ENCODE data around the gene CNTNAP3B.
"Not testable (repeated sequence)": the region's sequence is repeated elsewhere in the genome, so short reads cannot be mapped to it uniquely, and the experiment has no call there.

Gene CNTNAP3B

GRCh38 chr9:41977965-41978600, 151.1 kb downstream of the CNTNAP3B start:
- DNase-seq (ENCODE audit: low read depth in 4 of 4, low spot score in 1 of 4) = not testable (repeated sequence)

- DNase-seq (ENCODE audit: low read depth in 4 of 4, low spot score in 1 of 4) = not testable (repeated sequence)
Observed at GRCh38 chr9:41974906-41975305, 154.3 kb downstream of the CNTNAP3B start.

- not testable (repeated sequence) for DNase-seq (ENCODE audit: low read depth in 4 of 4, low spot score in 1 of 4)
Observed at GRCh38 chr9:41953007-41953406, 176.2 kb downstream of the CNTNAP3B start.

- DNase-seq (ENCODE audit: low read depth in 4 of 4, low spot score in 1 of 4) = not testable (repeated sequence)
Observed at GRCh38 chr9:41941738-41942137, 187.5 kb downstream of the CNTNAP3B start.

- not testable (repeated sequence) for DNase-seq (ENCODE audit: low read depth in 4 of 4, low spot score in 1 of 4)
Observed at GRCh38 chr9:41938143-41938542, 191.1 kb downstream of the CNTNAP3B start.

- DNase-seq (ENCODE audit: low read depth in 4 of 4, low spot score in 1 of 4) = not testable (repeated sequence)
Observed at GRCh38 chr9:41935727-41936126, 193.5 kb downstream of the CNTNAP3B start.

GRCh38 chr9:41929172-41929571, 200.1 kb downstream of the CNTNAP3B start:
- DNase-seq (ENCODE audit: low read depth in 4 of 4, low spot score in 1 of 4) = not testable (repeated sequence)

GRCh38 chr9:41917374-41917773, 211.9 kb downstream of the CNTNAP3B start:
- DNase-seq (ENCODE audit: low read depth in 4 of 4, low spot score in 1 of 4) = not testable (repeated sequence)

GRCh38 chr9:41905488-41905887, 223.7 kb downstream of the CNTNAP3B start:
- not testable (repeated sequence) for DNase-seq (ENCODE audit: low read depth in 4 of 4, low spot score in 1 of 4)

GRCh38 chr9:41902762-41903161, 226.5 kb downstream of the CNTNAP3B start:
- DNase-seq (ENCODE audit: low read depth in 4 of 4, low spot score in 1 of 4) = not testable (repeated sequence)

- not testable (repeated sequence) for DNase-seq (ENCODE audit: low read depth in 4 of 4, low spot score in 1 of 4)
Observed at GRCh38 chr9:41898720-41899343, 230.4 kb downstream of the CNTNAP3B start.

- not testable (repeated sequence) for DNase-seq (ENCODE audit: low read depth in 4 of 4, low spot score in 1 of 4)
Observed at GRCh38 chr9:41874557-41874956, 254.7 kb downstream of the CNTNAP3B start.

- not testable (repeated sequence) for DNase-seq (ENCODE audit: low read depth in 4 of 4, low spot score in 1 of 4)
Observed at GRCh38 chr9:41855422-41855821, 273.8 kb downstream of the CNTNAP3B start.

GRCh38 chr9:41851848-41852740, 277.1 kb downstream of the CNTNAP3B start:
- not testable (repeated sequence) for DNase-seq (ENCODE audit: low read depth in 4 of 4, low spot score in 1 of 4)

- not testable (repeated sequence) for DNase-seq (ENCODE audit: low read depth in 4 of 4, low spot score in 1 of 4)
Observed at GRCh38 chr9:41847829-41848228, 281.4 kb downstream of the CNTNAP3B start.

Data from stimulated activated CD4-positive, alpha-beta T cell treated with anti-CD3 and anti-CD28 coated beads, Interleukin-1b, Interleukin-23, amount 100 ng/mL, for 24 hours (primary cell).